GM12878 (cell line): ENCODE measurements around the gene TLE7. TPM values are rescaled to one million over a fixed set of nuclear protein-coding genes. Genes with fewer than 3 reads are reported as not detected.

Experiments
- BCL11A ChIP-seq: IDR thresholded peaks from 2 replicates; pipeline ENCODE4 v1.6.1; 2011; ENCODE audit warnings: low read depth, low read length
- BRCA1 ChIP-seq: IDR thresholded peaks from 2 replicates; pipeline ENCODE4 v1.6.1; 2011; ENCODE audit warnings: low read depth, low read length, improper control_type of control experiment
- HDAC2 ChIP-seq: fragments of 200-600 bp; sonication (generic); IDR thresholded peaks from 2 replicates; pipeline ENCODE4 v1.6.1; 2017
- HDAC6 ChIP-seq: fragments of 200-600 bp; sonication (generic); IDR thresholded peaks from one replicate; pipeline ENCODE4 v1.8.0; 2017; ENCODE audit warnings: antibody characterized with exemption; ENCODE audit not compliant: unreplicated experiment
- NFYA ChIP-seq: IDR thresholded peaks from 2 replicates; pipeline ENCODE4 v1.6.1; 2011; ENCODE audit warnings: low read depth, mild to moderate bottlenecking, low read length, improper control_type of control experiment, borderline replicate concordance
- PRDM15 ChIP-seq: fragments of 450-650 bp; formaldehyde crosslinking; IDR thresholded peaks from 2 replicates; pipeline ENCODE4 v1.4.0; 2020; ENCODE audit warnings: mild to moderate bottlenecking, moderate library complexity
- SKIL ChIP-seq: fragments of 450-650 bp; IDR thresholded peaks from 2 replicates; pipeline ENCODE4 v1.6.1; 2017; ENCODE audit warnings: mild to moderate bottlenecking, low read depth, inconsistent platforms; ENCODE audit not compliant: poor library complexity, severe bottlenecking
- SRF ChIP-seq, 2 experiments: IDR thresholded peaks; 2 replicates each; pipeline ENCODE4 v1.6.1; 2011; ENCODE audit warnings: low read depth in 2 of 2, low read length in 2 of 2, mild to moderate bottlenecking in 1 of 2, moderate library complexity in 1 of 2
- STAT1 ChIP-seq: fragments of 450-650 bp; conservative IDR thresholded peaks from 2 replicates; pipeline ENCODE4 v1.6.1; 2014; ENCODE audit warnings: antibody characterized with exemption, mild to moderate bottlenecking
- TAF1 ChIP-seq: IDR thresholded peaks from 2 replicates; pipeline ENCODE4 v1.6.1; 2011; ENCODE audit warnings: mild to moderate bottlenecking, low read depth, low read length, borderline replicate concordance
- ZNF24 ChIP-seq: fragments of 450-650 bp; IDR thresholded peaks from 2 replicates; pipeline ENCODE4 v1.6.1; 2017; ENCODE audit warnings: antibody characterized with exemption, mild to moderate bottlenecking
- polyA plus RNA-seq, 11 experiments: library from polyadenylated mRNA; depleted of rRNA in 4 of 11; unstranded in 6 of 11; stranded (reverse) in 5 of 11; fragments of >200 nt; fragmentation: Nextera tagmentation in 4 of 11; fragmentation: Illumina TruSeq in 1 of 11; extraction: Ambion mirVana in 4 of 11; extraction: Trizol in 1 of 11; gene quantifications; 1 replicate in 1 of 11; 2 replicates in 10 of 11; pipeline versions ENCODE4 v1.2.1 to v1.2.3, GENCODE V29; 2011 to 2016; ENCODE audit warnings: inconsistent platforms in 2 of 11, missing spikeins in 2 of 11, low read depth in 1 of 11
- total RNA-seq, 4 experiments: library from RNA; depleted of rRNA in 3 of 4; stranded (reverse); fragments of >200 nt in 3 of 4; fragmentation: Illumina TruSeq in 1 of 4; extraction: Trizol in 1 of 4; gene quantifications; 2 replicates each; pipeline versions ENCODE4 v1.2.1 to v1.2.3, GENCODE V29; 2013 to 2021
- TF ChIP-seq, protein P1 (sequence below): fragments of 450-650 bp; IDR thresholded peaks from 2 replicates; pipeline ENCODE4 v1.6.1; 2017; ENCODE audit warnings: mild to moderate bottlenecking, moderate library complexity
- TF ChIP-seq, protein P2 (sequence below): fragments of 450-650 bp; IDR thresholded peaks from 2 replicates; pipeline ENCODE4 v1.6.1; 2018; ENCODE audit warnings: borderline replicate concordance, mild to moderate bottlenecking; ENCODE audit not compliant: partially characterized antibody
- TF ChIP-seq, protein P3 (sequence below): fragments of 450-650 bp; IDR thresholded peaks from 2 replicates; pipeline ENCODE4 v1.6.1; 2017; ENCODE audit warnings: low read depth, mild to moderate bottlenecking, moderate library complexity

TLE7 gene
- total and polyA plus RNA-seq, 10 of the 15 experiments (the other 5 are each of a cell fraction or from before 2014, with no cell fraction given): not detected

- TF ChIP-seq, protein P1, sequence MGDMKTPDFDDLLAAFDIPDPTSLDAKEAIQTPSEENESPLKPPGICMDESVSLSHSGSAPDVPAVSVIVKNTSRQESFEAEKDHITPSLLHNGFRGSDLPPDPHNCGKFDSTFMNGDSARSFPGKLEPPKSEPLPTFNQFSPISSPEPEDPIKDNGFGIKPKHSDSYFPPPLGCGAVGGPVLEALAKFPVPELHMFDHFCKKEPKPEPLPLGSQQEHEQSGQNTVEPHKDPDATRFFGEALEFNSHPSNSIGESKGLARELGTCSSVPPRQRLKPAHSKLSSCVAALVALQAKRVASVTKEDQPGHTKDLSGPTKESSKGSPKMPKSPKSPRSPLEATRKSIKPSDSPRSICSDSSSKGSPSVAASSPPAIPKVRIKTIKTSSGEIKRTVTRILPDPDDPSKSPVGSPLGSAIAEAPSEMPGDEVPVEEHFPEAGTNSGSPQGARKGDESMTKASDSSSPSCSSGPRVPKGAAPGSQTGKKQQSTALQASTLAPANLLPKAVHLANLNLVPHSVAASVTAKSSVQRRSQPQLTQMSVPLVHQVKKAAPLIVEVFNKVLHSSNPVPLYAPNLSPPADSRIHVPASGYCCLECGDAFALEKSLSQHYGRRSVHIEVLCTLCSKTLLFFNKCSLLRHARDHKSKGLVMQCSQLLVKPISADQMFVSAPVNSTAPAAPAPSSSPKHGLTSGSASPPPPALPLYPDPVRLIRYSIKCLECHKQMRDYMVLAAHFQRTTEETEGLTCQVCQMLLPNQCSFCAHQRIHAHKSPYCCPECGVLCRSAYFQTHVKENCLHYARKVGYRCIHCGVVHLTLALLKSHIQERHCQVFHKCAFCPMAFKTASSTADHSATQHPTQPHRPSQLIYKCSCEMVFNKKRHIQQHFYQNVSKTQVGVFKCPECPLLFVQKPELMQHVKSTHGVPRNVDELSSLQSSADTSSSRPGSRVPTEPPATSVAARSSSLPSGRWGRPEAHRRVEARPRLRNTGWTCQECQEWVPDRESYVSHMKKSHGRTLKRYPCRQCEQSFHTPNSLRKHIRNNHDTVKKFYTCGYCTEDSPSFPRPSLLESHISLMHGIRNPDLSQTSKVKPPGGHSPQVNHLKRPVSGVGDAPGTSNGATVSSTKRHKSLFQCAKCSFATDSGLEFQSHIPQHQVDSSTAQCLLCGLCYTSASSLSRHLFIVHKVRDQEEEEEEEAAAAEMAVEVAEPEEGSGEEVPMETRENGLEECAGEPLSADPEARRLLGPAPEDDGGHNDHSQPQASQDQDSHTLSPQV: no peak
- TF ChIP-seq PRDM15 (CRISPR knock-in tag) (no peak), ZNF24 (no peak), BRCA1 (no peak), SRF (IDR thresholded peaks at IDR 0.05; ENCODE audit: low read depth in 2 of 2, low read length in 2 of 2) (no peak), SKIL (peak; percentile 54), HDAC2 (no peak), BCL11A (no peak), HDAC6 (no peak), NFYA (no peak), TAF1 (peak; percentile 55; the same call in 1 of the 2 replicates), STAT1 (0 out of 2 replicates have a peak, but pooled peaks have one; percentile 33)
- TF ChIP-seq, protein P2, sequence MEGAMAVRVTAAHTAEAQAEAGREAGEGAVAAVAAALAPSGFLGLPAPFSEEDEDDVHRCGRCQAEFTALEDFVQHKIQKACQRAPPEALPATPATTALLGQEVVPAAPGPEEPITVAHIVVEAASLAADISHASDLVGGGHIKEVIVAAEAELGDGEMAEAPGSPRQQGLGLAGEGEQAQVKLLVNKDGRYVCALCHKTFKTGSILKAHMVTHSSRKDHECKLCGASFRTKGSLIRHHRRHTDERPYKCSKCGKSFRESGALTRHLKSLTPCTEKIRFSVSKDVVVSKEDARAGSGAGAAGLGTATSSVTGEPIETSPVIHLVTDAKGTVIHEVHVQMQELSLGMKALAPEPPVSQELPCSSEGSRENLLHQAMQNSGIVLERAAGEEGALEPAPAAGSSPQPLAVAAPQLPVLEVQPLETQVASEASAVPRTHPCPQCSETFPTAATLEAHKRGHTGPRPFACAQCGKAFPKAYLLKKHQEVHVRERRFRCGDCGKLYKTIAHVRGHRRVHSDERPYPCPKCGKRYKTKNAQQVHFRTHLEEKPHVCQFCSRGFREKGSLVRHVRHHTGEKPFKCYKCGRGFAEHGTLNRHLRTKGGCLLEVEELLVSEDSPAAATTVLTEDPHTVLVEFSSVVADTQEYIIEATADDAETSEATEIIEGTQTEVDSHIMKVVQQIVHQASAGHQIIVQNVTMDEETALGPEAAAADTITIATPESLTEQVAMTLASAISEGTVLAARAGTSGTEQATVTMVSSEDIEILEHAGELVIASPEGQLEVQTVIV: peak; percentile 19
- TF ChIP-seq, protein P3, sequence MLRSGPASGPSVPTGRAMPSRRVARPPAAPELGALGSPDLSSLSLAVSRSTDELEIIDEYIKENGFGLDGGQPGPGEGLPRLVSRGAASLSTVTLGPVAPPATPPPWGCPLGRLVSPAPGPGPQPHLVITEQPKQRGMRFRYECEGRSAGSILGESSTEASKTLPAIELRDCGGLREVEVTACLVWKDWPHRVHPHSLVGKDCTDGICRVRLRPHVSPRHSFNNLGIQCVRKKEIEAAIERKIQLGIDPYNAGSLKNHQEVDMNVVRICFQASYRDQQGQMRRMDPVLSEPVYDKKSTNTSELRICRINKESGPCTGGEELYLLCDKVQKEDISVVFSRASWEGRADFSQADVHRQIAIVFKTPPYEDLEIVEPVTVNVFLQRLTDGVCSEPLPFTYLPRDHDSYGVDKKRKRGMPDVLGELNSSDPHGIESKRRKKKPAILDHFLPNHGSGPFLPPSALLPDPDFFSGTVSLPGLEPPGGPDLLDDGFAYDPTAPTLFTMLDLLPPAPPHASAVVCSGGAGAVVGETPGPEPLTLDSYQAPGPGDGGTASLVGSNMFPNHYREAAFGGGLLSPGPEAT: peak; percentile 87
These were observed 42.4 kb upstream of the TLE7 start (continued) for GRCh38 chr16:71484006-71484893.
